Type B pancreatic cell (in vitro differentiated cells): ENCODE measurements around the gene GNAO1. TPM values are rescaled to one million over a fixed set of nuclear protein-coding genes. Genes with fewer than 3 reads are reported as not detected.
A peak's percentile ranks its signal among the peaks of the same experiment; 100 is the strongest.

Experiments
- DNase-seq: peaks from one replicate; pipeline ENCODE4 v3.0.0; 2021; ENCODE audit warnings: mixed read lengths; ENCODE audit not compliant: unreplicated experiment; ENCODE audit errors: extremely low spot score
- H3K27ac Mint-ChIP-seq: 2 replicates; pipeline ENCODE4 v1.8.0; 2021; ENCODE audit warnings: mild to moderate bottlenecking, mixed read lengths
- H3K27me3 Mint-ChIP-seq: 2 replicates; pipeline ENCODE4 v1.8.0; 2021; ENCODE audit warnings: mixed read lengths
- H3K36me3 Mint-ChIP-seq: 2 replicates; pipeline ENCODE4 v1.8.0; 2021; ENCODE audit warnings: mixed read lengths
- H3K4me1 Mint-ChIP-seq: one replicate; pipeline ENCODE4 v1.8.0; 2021; ENCODE audit warnings: mixed read lengths; ENCODE audit not compliant: unreplicated experiment
- H3K4me3 Mint-ChIP-seq: 2 replicates; pipeline ENCODE4 v1.8.0; 2021; ENCODE audit warnings: mild to moderate bottlenecking, mixed read lengths
- H3K9me3 Mint-ChIP-seq: 2 replicates; pipeline ENCODE4 v1.8.0; 2021; ENCODE audit warnings: mixed read lengths
- CTCF ChIP-seq: fragments of 200-600 bp; sonication (generic); conservative IDR thresholded peaks from 2 replicates; pipeline ENCODE4 v1.5.0; 2021; ENCODE audit warnings: antibody characterized with exemption, mild to moderate bottlenecking
- total RNA-seq: library from RNA; stranded (reverse); gene quantifications from 2 replicates; pipeline ENCODE4 v1.2.1, GENCODE V29; 2021; ENCODE audit warnings: low replicate concordance

The GNAO1 gene
- total RNA-seq, 1 donor from 2014 or later = 13.2 TPM

GRCh38 chr16:56367764-56368163 lies 176.5 kb downstream of the GNAO1 start:
- Mint-ChIP-seq H3K36me3 (peaks cover 15% of the 10 kb centered on the region), H3K27ac (no peak overlapping the region), H3K9me3 (no peaks in the 10 kb centered on the region), H3K4me1 (peaks cover 26% of the 10 kb centered on the region), H3K4me3 (no peak overlapping the region), H3K27me3 (no peaks in the 10 kb centered on the region)
- no peak for TF ChIP-seq CTCF
- DNase-seq = peak; percentile 37

GRCh38 chr16:56368545-56368944 lies 177.3 kb downstream of the GNAO1 start:
- TF ChIP-seq CTCF = no peak
- H3K4me1 Mint-ChIP-seq = peaks cover 27% of the 10 kb centered on the region
- H3K27ac Mint-ChIP-seq = no peak overlapping the region
- no peaks in the 10 kb centered on the region for H3K9me3 Mint-ChIP-seq
- H3K4me3 Mint-ChIP-seq = no peak overlapping the region
- DNase-seq = no peak
- H3K36me3 Mint-ChIP-seq = peaks cover 15% of the 10 kb centered on the region
- no peaks in the 10 kb centered on the region for H3K27me3 Mint-ChIP-seq

GRCh38 chr16:56369202-56369601 lies 177.9 kb downstream of the GNAO1 start:
- Mint-ChIP-seq H3K36me3 (peaks cover 15% of the 10 kb centered on the region), H3K9me3 (no peaks in the 10 kb centered on the region), H3K4me1 (peaks cover 27% of the 10 kb centered on the region), H3K4me3 (no peak overlapping the region), H3K27ac (no peak overlapping the region), H3K27me3 (no peaks in the 10 kb centered on the region)
- no peak for TF ChIP-seq CTCF
- DNase-seq = no peak

- no peaks in the 10 kb centered on the region for H3K27me3 Mint-ChIP-seq
- peak overlapping the region; percentile 88 for H3K27ac Mint-ChIP-seq
- no peaks in the 10 kb centered on the region for H3K9me3 Mint-ChIP-seq
- H3K4me3 Mint-ChIP-seq = no peak overlapping the region
- peaks cover 27% of the 10 kb centered on the region for H3K4me1 Mint-ChIP-seq
- TF ChIP-seq CTCF = no peak
- DNase-seq = no peak
- peaks cover 18% of the 10 kb centered on the region for H3K36me3 Mint-ChIP-seq
Measured at GRCh38 chr16:56370185-56370874, 179.0 kb downstream of the GNAO1 start.

- no peaks in the 10 kb centered on the region for H3K9me3 Mint-ChIP-seq
- no peak overlapping the region for H3K4me3 Mint-ChIP-seq
- DNase-seq = peak; percentile 44
- peaks cover 27% of the 10 kb centered on the region for H3K4me1 Mint-ChIP-seq
- peak overlapping the region; percentile 88 for H3K27ac Mint-ChIP-seq
- no peaks in the 10 kb centered on the region for H3K27me3 Mint-ChIP-seq
- TF ChIP-seq CTCF = no peak
- H3K36me3 Mint-ChIP-seq = peaks cover 18% of the 10 kb centered on the region
Measured at GRCh38 chr16:56370875-56371659, 179.8 kb downstream of the GNAO1 start.
